Activated CD4-positive, alpha-beta T cell treated with anti-CD3 and anti-CD28 coated beads, Interleukin-2, amount 10 ng/mL, durations not matched to agents 24 days and 14 days (primary cell): ENCODE results near the gene KLHL30. TPM values are rescaled to one million over a fixed set of nuclear protein-coding genes. Genes with fewer than 3 reads are reported as not detected.

Experiments
- DNase-seq: peaks from one replicate; pipeline ENCODE4 v3.0.0; 2022
- H3K27ac Mint-ChIP-seq: one replicate; pipeline ENCODE4 v1.8.0; 2022; ENCODE audit warnings: mild to moderate bottlenecking, mixed read lengths
- H3K27me3 Mint-ChIP-seq: one replicate; pipeline ENCODE4 v1.8.0; 2022; ENCODE audit warnings: mixed read lengths
- H3K36me3 Mint-ChIP-seq: one replicate; pipeline ENCODE4 v1.8.0; 2022; ENCODE audit warnings: low read depth, mild to moderate bottlenecking, mixed read lengths
- H3K4me1 Mint-ChIP-seq: one replicate; pipeline ENCODE4 v1.8.0; 2021; ENCODE audit warnings: mixed read lengths
- H3K4me3 Mint-ChIP-seq: one replicate; pipeline ENCODE4 v1.8.0; 2022; ENCODE audit warnings: mild to moderate bottlenecking, moderate library complexity, mixed read lengths
- H3K9me3 Mint-ChIP-seq: one replicate; pipeline ENCODE4 v1.8.0; 2021; ENCODE audit warnings: mixed read lengths
- intact Hi-C: fragments of 100-400 bp; cut with micrococcal nuclease; formaldehyde crosslinking; loops from one replicate; pipeline ENCODE4 v1.15.1; 2023
- total RNA-seq: library from RNA; stranded (reverse); gene quantifications from 2 replicates; pipeline ENCODE4 v1.2.3, GENCODE V29; 2022

Gene KLHL30
- total RNA-seq, 1 donor from 2014 or later, result not detected

DNA sequence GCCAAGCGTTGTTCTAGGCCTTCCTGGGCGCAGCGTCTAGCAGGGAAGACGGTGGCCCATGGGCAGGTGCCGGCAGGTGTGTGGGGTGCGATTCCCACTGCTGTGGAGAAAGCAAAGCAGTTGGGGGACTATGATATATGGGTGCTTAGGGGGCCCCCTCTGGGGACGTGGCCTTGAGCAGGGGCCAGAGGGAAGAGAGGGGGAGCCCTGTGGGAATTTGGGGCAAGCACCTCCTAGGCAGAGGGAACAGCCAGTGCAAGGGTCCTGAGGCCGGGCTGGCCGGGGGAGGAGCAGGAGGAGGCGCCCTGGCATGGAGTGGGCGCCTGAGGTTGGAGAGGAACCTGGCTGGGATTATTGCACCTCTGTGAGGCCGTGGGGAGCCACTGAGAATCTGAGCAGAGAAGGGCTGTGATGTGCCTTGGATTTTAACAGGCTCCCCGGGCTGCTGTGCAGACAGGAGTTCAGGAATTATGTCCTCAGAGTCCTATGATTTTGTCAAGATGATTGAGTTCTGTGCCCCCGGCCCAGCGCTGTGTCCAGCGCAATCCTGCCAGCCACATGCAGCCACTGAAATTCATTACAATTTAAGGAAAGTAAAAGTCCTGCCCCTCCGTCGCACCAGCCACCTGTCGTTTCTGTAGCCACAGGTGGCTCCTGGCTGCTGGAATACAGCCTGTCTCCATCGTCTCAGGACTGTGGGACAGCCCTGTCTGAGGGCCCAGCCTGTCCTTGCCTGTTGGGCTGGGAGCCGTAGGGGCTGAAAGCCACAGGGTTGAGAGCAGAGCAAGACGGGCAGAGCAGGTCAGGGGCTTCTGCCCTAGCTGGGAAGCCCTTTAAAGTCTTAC is 9.1 kb upstream of the KLHL30 start:
- intact Hi-C loops, result loop anchor here (10.0 kb wide), 1 partner anchor 275 kb away; the partner anchor contains the start of gene RAMP1
- Mint-ChIP-seq H3K27ac (no peak overlapping the region), H3K36me3 (no peaks in the 10 kb centered on the region), H3K9me3 (no peaks in the 10 kb centered on the region), H3K4me1 (no peaks in the 10 kb centered on the region), H3K4me3 (no peak overlapping the region), H3K27me3 (no peaks in the 10 kb centered on the region)
- no peak for DNase-seq

DNA sequence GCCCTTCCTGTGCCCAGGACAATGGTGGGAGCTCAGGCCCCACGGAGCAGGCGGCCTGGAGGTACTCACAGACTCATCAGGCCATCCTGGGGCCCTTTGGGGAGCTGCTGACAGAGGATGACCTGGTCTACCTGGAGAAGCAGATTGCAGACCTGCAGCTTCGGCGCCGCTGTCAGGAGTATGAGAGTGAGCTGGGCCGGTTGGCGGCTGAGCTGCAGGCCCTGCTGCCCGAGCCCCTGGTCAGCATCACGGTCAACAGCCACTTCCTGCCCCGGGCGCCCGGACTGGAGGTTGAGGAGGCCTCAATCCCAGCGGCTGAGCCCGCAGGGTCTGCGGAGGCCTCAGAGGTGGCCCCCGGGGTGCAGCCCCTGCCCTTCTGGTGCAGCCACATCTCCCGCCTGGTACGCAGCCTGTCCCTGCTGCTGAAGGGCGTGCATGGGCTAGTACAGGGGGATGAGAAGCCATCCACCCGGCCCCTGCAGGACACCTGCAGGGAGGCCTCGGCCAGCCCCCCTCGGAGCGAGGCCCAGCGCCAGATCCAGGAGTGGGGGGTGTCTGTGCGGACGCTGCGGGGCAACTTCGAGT is 8.3 kb upstream of the KLHL30 start:
- intact Hi-C loops, result loop anchor here (10.0 kb wide), 1 partner anchor 275 kb away; the partner anchor contains the start of gene RAMP1
- no peak for DNase-seq
- H3K36me3 Mint-ChIP-seq, result no peaks in the 10 kb centered on the region
- H3K27me3 Mint-ChIP-seq, result no peaks in the 10 kb centered on the region
- H3K9me3 Mint-ChIP-seq, result no peaks in the 10 kb centered on the region
- H3K4me3 Mint-ChIP-seq, result no peak overlapping the region
- no peak overlapping the region for H3K27ac Mint-ChIP-seq
- H3K4me1 Mint-ChIP-seq, result no peaks in the 10 kb centered on the region

DNA sequence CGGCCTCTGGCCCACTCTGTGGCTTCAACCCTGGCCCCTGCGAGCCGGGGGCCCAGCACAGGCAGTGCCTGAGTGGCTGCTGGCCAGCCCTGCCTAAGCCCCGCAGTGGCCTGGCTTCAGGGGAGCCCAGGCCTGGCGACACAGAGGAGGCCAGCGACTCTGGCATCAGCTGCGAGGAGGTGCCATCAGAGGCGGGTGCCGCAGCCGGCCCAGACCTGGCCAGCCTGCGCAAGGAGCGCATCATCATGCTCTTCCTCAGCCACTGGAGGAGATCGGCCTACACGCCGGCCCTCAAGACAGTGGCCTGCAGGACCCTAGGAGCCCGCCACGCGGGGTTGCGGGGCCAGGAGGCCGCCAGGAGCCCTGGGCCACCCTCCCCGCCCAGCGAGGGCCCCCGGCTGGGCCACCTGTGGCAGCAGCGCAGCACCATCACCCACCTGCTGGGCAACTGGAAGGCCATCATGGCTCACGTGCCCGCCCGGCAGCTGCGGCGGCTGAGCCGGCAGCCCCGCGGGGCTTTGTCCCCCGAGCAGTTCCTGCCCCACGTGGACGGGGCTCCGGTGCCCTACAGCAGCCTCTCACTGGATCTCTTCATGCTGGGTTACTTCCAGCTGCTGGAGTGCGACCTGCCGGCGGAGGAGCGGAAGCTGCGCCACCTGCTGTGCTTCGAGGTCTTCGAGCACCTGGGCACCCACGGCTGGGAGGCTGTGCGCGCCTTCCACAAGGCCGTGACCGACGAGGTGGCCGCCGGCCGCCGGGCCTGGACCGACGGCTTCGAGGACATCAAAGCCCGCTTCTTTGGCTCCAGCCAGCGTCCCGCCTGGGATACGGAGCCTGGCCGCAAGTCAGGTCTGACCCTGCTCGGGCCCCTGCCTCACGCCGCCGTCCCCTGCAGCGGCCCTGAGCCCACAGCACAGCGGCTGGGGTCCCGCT is 7.5 kb upstream of the KLHL30 start:
- intact Hi-C loops, result loop anchor here (10.0 kb wide), 1 partner anchor 276 kb away; the partner anchor contains the start of gene RAMP1
- no peaks in the 10 kb centered on the region for H3K9me3 Mint-ChIP-seq
- no peaks in the 10 kb centered on the region for H3K4me1 Mint-ChIP-seq
- no peak overlapping the region for H3K27ac Mint-ChIP-seq
- H3K27me3 Mint-ChIP-seq, result no peaks in the 10 kb centered on the region
- H3K36me3 Mint-ChIP-seq, result no peaks in the 10 kb centered on the region
- no peak for DNase-seq
- no peak overlapping the region for H3K4me3 Mint-ChIP-seq

DNA sequence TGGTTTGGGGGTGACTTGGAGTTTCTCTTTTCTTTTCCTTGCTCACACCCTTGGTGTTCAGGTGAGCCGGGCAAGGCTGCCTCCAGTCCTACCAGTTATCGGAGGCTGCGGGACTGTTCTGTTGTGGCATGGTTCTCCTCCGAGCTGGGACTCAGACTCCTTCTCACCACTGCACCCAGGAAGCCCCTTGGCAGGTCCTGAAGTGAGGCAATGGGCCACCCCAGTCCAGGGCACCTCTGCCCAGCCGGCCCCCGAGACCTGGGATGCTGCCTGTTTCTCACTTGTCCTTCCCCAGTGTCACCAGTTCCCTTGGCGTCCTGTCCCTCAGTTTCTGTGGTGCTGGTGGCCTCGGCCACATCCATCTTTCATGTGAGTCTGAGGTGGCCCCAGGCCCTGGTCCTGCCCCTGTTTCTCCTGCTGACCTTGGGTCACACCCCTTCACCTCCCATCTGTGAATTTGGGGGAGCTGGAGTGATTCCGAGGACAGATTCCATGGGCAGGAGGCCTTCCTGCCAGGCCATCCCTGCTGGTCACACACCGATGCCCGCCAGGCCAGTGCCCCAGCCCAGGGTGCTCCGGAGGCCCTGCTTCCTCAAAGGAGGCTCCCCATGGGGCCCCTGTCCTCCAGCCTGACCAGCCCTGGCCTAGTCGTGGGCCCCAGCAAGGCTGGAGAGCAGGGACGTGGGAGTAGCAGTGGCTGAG is 6.6 kb upstream of the KLHL30 start:
- H3K27ac Mint-ChIP-seq, result no peak overlapping the region
- H3K4me3 Mint-ChIP-seq, result no peak overlapping the region
- intact Hi-C loops, result loop anchor here (10.0 kb wide), 1 partner anchor 277 kb away; the partner anchor contains the start of gene RAMP1
- DNase-seq, result no peak
- H3K36me3 Mint-ChIP-seq, result no peaks in the 10 kb centered on the region
- no peaks in the 10 kb centered on the region for H3K27me3 Mint-ChIP-seq
- H3K4me1 Mint-ChIP-seq, result no peaks in the 10 kb centered on the region
- no peaks in the 10 kb centered on the region for H3K9me3 Mint-ChIP-seq

DNA sequence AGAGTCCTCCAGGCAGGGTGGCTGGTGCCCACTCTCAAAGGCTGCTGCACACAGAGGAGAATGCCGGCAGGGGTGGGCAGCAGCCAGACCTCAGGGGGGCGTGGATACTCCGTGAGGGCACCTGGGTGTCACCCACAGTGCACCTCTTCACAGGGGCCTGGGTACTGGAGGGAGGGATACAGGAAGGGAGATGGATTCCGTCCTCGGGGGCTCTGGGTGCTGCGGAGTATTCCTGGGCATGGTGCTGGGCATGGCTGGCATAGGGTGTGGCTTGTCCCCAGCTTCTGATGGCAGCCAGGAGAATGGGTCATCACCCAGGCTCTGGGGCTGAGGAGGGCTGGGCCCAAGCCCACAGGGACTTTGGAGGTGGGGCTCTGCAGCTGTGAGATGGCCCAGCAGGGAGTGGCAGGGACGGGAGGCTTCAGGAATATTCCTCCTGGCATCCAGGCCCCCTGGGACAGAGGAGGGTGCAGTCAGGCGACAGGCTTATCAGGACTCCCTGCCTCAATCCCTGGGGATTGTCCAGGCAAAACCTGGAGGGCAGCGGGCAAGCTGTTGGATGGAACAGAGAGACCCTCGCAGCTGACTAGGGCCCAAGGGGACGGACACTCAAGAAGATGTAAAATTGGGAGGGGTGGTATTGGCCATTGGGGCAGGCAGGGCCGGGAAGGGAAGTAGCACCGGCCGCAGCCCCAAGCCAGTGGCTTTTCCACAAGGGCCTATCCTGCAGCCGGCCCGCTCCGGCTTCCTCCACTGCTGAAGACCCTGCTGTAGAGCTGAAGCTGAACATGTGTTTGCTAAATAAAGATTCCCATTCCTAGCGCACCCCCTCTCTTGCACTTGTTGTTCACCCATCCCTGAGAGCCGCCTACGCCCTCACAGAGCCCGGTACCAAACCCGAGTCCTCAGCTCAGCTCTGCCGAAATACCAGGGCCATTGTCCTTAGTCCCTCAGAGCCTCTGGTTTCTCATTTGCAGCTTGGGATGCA is 5.7 kb upstream of the KLHL30 start:
- H3K9me3 Mint-ChIP-seq, result no peaks in the 10 kb centered on the region
- intact Hi-C loops, result loop anchor here (10.0 kb wide), 1 partner anchor 278 kb away; the partner anchor contains the start of gene RAMP1
- no peaks in the 10 kb centered on the region for H3K4me1 Mint-ChIP-seq
- H3K4me3 Mint-ChIP-seq, result no peak overlapping the region
- no peak for DNase-seq
- H3K36me3 Mint-ChIP-seq, result no peaks in the 10 kb centered on the region
- H3K27me3 Mint-ChIP-seq, result no peaks in the 10 kb centered on the region
- H3K27ac Mint-ChIP-seq, result no peak overlapping the region

DNA sequence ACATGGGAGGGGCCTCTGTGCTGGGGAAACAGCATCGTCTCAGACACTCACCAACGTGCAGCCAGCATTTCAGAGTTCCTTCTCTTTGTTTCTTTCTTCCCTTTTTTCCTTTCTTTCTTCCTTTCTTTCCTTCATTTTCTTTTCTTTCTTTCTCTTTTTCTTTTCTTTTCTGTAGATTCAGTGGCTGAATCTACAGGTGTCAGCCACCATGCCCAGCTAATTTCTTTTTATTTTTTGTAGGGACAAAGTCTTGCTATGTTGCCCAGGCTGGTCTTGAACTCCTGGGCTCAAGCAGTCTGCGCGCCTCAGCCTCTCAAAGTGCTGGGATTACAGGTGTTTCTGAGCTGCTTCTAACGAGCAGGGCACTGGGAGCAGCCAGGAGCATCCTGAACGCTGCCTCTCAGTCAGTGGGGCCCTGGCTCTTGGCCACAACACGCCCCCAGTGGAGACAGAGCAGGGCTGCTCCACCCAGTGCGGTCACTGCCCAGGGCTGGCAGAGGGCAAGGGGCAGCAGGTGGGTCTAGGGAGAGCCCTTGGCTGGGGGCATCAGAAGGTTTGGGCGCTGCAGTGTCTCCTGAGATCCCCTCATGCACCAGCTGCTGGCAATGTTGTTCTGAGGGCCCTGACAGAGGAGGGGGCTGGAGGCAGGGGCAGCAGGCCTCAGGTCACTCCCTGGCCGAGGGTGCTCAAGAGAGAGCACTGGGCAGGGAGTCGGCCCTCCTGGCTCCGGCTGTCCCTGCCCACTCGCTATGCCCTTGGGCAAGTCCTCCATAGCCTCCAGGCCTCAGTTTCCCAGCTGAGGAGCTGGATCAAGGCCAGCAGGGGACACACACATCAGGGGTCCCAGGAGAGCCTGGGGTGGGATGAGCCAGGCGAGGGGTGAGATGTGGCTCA is 4.7 kb upstream of the KLHL30 start:
- Mint-ChIP-seq H3K27me3 (no peaks in the 10 kb centered on the region), H3K36me3 (no peaks in the 10 kb centered on the region), H3K27ac (no peak overlapping the region), H3K4me1 (no peaks in the 10 kb centered on the region), H3K4me3 (no peak overlapping the region), H3K9me3 (no peaks in the 10 kb centered on the region)
- DNase-seq, result no peak
- intact Hi-C loops, result loop anchor here (10.0 kb wide), 1 partner anchor 279 kb away; the partner anchor contains the start of gene RAMP1

DNA sequence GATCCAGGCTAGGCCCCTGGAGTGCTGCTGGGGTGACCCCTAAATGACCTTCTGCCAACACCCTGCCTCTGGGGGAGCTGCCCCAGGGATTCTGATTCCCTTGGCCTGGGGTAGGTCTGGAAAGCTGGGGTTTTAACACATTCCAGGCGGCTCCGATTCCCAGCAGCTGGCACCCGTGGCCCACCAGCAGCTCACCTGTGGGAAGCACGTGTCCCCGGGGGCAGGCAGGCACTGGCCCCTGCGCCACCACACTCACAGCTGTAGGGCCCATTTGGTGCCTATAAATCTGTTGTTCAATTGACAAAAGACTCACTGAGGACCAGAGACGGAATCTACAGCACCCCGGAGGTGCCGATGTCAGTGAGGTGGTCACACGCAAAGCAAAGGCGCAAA is 4.1 kb upstream of the KLHL30 start:
- no peak for DNase-seq
- H3K27ac Mint-ChIP-seq, result no peak overlapping the region
- H3K36me3 Mint-ChIP-seq, result no peaks in the 10 kb centered on the region
- H3K9me3 Mint-ChIP-seq, result no peaks in the 10 kb centered on the region
- H3K4me3 Mint-ChIP-seq, result no peak overlapping the region
- intact Hi-C loops, result loop anchor here (10.0 kb wide), 1 partner anchor 280 kb away; the partner anchor contains the start of gene RAMP1
- no peaks in the 10 kb centered on the region for H3K4me1 Mint-ChIP-seq
- H3K27me3 Mint-ChIP-seq, result no peaks in the 10 kb centered on the region

DNA sequence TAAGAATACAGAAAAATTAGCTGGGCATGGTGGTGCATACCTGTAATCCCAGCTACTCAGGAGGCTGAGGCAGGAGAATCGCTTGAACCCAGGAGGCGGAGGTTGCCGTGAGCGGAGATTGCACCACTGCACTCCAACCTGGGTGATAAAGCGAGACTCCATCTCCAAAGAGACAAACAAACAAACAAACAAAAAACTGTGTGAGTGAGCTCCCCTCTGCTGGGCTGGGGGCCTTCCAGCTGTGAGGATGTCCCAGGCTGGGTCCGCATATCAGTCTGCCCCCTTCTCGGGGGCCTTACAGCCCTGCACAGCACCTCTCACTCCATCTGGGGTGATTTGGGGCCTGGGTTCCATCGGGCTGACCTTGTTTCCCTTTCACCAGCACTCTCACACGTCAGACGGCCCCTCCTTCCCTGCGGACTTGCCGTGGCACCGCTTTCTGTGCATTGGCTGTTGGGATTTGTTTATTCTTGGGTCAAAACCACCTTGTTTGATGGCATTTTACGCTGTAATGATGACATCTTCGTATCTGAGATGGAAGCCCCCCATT is 2.8 kb upstream of the KLHL30 start:
- intact Hi-C loops, result loop anchor here (10.0 kb wide), 1 partner anchor 281 kb away; the partner anchor contains the start of gene RAMP1
- Mint-ChIP-seq H3K9me3 (no peaks in the 10 kb centered on the region), H3K36me3 (no peaks in the 10 kb centered on the region), H3K27me3 (no peaks in the 10 kb centered on the region), H3K27ac (no peak overlapping the region), H3K4me3 (no peak overlapping the region), H3K4me1 (no peaks in the 10 kb centered on the region)
- no peak for DNase-seq

DNA sequence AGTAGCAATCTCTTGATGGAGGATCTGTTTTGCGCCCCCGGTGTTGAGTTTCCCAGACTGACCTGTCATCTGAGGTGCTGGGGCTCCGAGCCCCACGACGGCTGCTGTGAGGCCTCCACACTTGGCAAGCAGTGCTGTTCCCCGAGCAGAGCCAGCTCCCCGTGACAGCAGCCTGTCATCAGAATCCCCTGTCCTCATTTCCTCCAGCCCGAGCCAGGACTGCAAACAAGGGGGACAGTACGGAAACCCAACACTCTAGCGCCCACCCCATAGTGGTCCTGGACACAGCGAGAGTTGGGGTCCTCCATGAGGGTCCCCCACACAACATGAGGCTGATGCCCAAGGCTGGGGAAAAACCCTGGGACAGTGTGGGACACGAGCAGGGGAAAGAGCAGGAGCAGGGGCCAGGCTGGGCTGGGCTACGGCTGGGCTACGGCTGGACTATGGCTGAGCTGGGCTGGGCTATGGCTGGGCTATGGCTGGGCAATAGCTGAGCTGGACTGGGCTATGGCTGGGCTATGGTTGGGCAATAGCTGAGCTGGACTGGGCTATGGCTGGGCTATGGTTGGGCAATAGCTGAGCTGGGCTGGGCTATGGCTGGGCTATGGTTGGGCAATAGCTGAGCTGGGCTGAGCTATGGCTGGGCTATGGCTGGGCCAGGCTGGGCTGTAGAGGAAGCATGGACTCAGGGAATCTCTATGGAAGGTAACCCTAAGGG is 1.5 kb upstream of the KLHL30 start:
- intact Hi-C loops, result loop anchor here (10.0 kb wide), 1 partner anchor 282 kb away; the partner anchor contains the start of gene RAMP1
- no peaks in the 10 kb centered on the region for H3K9me3 Mint-ChIP-seq
- no peaks in the 10 kb centered on the region for H3K36me3 Mint-ChIP-seq
- H3K4me1 Mint-ChIP-seq, result no peaks in the 10 kb centered on the region
- DNase-seq, result no peak
- H3K27ac Mint-ChIP-seq, result no peak overlapping the region
- H3K4me3 Mint-ChIP-seq, result no peak overlapping the region
- H3K27me3 Mint-ChIP-seq, result no peaks in the 10 kb centered on the region

DNA sequence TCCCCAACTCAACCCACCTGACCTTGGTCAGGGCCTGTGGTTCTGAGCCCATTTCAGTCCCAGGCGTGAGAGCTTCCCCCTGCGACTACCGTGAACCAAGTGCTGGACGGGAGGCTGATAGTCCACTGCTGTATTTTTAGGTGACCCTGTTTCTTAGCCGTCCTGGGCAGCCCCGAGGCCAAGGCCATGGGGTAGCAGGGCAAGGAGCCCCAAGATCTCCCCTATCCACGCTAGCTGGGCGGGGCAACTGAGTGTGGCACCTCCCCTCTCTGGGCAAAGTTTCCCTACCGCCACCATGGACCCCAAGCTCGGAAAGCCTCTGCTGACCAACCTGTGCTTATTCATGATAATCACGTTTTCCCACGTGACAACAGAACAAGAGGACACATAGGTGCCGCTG is 583 bp upstream of the KLHL30 start:
- no peak overlapping the region for H3K4me3 Mint-ChIP-seq
- H3K9me3 Mint-ChIP-seq, result no peaks in the 10 kb centered on the region
- H3K4me1 Mint-ChIP-seq, result no peaks in the 10 kb centered on the region
- intact Hi-C loops, result loop anchor here (10.0 kb wide), 1 partner anchor 283 kb away; the partner anchor contains the start of gene RAMP1
- H3K36me3 Mint-ChIP-seq, result no peaks in the 10 kb centered on the region
- no peaks in the 10 kb centered on the region for H3K27me3 Mint-ChIP-seq
- DNase-seq, result no peak
- no peak overlapping the region for H3K27ac Mint-ChIP-seq
